HG03045 (cell line): Measurements from ENCODE around the gene SPINT1.

Experiments
- ATAC-seq: cut with Tn5 transposase; IDR thresholded peaks from one replicate; pipeline ENCODE4 v1.9.1; 2021; ENCODE audit warnings: mild to moderate bottlenecking, moderate library complexity; ENCODE audit not compliant: unreplicated experiment

Gene SPINT1, protein sequence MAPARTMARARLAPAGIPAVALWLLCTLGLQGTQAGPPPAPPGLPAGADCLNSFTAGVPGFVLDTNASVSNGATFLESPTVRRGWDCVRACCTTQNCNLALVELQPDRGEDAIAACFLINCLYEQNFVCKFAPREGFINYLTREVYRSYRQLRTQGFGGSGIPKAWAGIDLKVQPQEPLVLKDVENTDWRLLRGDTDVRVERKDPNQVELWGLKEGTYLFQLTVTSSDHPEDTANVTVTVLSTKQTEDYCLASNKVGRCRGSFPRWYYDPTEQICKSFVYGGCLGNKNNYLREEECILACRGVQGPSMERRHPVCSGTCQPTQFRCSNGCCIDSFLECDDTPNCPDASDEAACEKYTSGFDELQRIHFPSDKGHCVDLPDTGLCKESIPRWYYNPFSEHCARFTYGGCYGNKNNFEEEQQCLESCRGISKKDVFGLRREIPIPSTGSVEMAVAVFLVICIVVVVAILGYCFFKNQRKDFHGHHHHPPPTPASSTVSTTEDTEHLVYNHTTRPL

DNA sequence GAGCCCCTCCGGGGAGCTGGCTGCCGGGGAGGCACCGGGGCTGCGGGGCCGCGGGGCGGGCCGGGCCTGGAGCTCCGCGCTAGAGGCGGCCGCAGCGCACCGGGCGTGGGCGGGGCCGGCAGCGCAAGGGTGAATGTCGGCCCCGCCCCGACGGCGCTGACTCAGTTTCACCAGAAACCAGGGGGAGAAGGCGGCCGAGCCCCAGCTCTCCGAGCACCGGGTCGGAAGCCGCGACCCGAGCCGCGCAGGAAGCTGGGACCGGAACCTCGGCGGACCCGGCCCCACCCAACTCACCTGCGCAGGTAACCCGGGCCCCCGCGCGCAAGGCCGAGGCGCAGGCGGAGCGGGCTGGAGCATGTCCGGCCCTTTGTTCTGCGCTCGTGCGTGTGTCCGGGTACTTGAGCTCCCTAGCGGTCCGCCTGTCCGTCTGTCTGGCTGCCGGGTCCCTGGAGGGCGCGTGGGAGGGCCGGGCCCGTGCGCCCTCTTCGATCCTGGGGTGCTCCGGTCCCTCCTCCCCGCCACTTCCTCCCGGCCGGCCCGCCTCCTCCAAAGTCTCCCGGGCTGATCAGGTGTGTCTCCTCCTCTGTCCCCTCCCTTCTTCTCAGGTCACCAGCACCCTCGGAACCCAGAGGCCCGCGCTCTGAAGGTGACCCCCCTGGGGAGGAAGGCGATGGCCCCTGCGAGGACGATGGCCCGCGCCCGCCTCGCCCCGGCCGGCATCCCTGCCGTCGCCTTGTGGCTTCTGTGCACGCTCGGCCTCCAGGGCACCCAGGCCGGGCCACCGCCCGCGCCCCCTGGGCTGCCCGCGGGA lies at the start of gene SPINT1:
SPINT1 (plus strand) TSS at position 164 of the 811 bp plus-strand sequence; CDS start at position 671, 507 bp downstream.
- no peak for ATAC-seq

DNA sequence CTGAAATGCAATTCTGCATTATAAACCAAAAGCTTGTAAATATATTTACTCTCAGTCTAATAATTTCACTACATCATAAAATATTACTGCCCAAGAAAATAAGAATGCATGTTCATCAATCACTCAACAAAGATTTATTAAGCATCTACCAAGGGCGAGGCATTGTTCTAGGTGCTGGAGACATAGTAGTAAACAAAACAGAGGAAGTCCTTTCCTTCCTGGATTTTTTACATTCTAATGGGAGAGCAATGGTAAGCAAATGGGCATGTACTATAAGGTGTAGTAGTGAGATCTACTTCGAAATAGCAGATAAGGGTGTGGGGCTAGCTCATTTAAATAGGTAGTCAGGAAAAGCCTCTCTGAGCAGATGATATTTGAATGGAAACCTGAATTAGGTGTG lies 47.8 kb upstream of the SPINT1 start:
- no peak for ATAC-seq

DNA sequence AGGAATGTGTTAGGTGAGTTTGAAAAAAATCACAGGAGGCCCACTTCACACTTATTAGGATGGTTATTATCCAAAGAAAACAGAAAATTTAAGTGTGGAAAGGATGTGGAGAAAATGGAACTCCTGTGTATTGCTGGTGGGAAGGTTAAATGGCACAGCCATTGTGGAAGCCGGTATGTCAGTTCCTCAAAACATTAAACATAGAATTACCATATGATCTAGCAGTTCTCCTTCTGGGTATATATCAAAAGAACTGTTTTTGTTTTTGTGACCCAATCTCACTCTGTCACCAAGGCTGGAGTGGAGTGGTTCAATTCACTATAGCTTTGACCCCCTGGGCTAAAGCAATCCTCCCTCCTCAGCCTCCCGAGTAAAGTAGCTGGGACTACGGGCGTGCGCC lies 47.3 kb upstream of the SPINT1 start:
- ATAC-seq, result no peak

DNA sequence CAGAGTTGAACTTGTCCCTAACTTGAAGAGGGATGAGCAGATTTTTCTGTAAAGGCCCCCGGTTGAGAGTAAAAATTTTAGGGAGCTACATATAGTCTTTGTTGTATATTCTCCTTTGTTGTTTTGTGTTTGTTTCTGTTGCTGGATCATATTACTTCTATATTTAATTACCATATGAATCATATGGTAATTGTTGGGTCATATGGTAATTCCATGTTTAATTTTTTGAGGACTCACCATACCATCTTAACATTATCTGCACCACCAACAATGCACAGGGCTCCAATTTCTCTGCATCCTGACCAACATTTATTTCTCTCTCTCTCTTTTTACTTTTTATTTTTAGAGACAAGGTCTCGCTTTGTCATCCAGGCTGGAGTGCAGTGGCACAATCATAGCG lies 44.3 kb upstream of the SPINT1 start:
- no peak for ATAC-seq

DNA sequence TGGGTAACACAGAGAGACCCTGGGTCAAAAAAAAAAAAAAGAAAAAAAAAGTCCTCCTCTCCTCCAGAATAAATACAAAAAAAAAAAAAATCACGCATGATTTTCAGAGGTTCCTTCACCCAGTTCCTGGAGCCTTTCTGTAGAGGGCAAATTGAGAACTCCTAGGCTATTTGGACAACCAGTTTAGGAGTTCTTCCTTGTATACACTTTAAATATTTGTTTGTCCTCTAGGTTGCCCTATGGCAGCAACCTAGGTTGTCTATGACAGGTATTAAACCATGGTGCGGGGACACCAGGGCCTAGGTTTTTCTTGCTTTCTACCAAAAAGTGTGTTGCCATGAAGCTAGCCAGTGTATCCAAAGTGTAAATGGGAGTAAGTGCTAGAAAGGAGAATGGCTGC lies 40.8 kb upstream of the SPINT1 start:
- no peak for ATAC-seq

DNA sequence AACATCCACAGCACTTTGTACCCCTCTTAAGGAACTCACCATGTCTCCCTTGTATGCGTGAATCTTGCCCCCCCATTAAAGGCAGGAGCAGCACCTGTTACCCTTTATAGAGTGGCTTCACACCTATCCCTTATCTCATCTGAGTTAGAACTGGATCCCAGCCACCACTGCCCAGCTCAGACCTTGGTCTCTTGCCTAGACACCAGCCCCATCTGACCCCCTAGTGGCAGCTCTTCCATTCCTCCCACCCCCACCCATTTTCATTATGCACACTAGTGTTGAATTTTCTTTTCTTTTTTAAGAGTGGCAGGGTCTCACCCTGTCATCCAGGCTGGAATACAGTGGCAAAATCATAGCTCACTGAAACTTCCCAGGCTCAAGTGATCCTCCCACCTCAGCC lies 40.2 kb upstream of the SPINT1 start:
- ATAC-seq, result no peak

DNA sequence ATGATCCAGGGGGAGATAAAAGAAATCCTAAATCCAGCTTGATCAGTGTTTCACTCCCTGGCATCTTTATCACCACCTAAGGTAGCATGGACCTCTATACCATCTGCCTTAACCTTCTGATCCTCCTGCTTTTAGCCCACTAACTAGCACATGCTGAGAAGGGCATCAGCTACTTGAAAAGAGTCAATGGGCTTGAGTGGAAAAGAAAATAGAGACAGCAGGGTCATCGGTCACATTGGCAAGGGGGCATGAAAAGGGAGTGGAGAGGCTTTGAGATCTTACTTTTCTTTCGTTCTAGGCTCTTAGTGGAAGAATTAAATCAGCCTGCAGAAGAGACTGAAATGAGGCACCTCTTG lies 37.2 kb upstream of the SPINT1 start:
- ATAC-seq, result no peak

DNA sequence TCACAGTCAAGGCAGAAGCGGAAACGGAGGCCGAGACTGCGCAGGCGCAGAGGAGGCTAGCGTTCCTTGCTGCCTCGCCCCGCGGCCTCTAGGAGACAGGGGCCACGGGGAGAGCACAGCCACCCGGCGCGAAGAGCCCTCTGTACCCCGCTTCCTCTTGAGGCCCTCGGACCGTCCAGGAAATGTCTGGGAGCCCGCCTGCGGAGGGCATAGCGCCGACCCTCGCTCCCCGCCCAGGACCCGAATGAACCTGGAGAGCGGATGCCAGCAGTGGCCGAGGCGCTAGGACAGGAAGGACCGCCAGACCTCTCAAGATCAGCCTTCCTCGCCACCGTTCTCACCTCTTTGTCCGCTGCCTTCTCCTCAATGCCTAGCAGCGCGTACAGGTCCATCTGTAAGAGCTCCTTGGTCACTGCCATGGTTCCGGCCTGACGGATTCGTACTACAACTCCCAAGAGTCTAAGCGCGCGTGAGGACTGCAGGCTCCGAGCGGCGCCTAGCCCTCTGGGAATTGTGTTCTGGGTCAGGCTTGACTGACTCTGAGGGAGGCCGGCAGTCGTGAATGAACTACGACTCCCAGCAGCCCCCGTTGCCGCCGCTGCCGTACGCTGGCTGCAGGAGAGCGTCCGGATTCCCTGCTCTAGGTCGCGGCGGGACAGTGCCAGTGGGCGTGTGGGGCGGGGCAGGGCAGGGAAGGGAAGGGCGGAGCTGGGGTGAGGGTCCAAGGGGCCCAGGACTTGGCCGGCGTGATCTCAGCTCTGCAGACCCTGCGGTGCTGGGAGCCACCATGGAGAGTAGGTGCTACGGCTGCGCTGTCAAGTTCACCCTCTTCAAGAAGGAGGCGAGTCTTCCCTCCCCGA lies 36.6 kb upstream of the SPINT1 start, which contains the start of the genes DNAJC17 and ZFYVE19:
DNAJC17 (minus strand) TSS at position 446 of the 860 bp plus-strand sequence; CDS start at position 419, 27 bp downstream.
ZFYVE19 (plus strand) TSS at position 62 of the 860 bp plus-strand sequence; CDS start at position 563, 501 bp downstream.
- peak; percentile 95 for ATAC-seq

DNA sequence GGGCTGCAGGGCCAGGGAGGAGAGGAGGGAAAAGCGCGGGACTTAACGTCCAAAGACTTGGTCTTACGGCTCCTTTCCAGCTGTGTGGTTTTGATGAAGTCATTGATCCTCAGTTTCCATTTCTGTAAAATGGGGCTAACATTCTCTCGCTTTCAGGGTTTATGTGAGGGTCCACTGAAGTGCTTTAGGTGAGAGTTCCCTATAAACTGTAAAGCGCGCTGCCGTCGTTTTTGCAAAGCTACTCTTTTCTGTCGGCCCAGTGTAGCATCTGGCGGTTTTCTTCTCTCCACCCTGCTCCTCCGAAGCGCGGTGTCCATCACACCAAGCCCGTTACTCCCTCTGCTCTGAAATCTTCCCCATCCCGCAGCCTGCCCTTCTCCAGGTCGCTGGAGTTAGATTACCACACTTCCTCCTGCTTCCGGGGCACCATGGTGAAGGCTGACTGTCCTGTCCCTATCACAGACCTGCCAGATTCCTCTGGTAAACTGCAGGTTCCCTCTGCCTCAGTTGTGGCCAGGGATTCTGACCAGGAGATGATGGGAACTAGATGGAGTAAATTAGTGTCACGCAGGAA lies 35.9 kb upstream of the SPINT1 start:
- ATAC-seq, result no peak

DNA sequence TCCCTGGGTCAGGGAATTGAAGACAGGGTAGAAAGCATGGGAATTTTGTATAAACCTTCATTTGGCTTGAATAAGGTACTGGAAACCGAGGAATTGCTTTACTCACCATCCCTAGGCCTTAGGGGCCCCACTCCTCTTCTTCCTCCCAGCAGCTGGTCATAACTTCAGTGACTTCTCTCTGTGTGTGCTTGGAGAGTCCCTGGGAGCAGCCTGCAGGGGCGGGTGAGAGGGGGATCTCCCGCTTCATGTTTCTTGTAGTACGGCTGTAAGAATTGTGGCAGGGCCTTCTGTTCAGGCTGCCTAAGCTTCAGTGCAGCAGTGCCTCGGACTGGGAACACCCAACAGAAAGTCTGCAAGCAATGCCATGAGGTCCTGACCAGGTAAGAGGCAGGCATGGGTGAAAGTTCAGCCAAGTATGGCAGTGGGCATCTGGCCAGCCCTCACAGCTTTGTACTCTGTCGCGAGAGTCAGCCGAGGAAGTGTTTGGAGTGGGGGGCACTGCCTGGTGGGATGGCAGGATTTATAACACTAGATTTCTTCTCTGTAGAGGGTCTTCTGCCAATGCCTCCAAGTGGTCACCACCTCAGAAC lies 34.9 kb upstream of the SPINT1 start:
- no peak for ATAC-seq

DNA sequence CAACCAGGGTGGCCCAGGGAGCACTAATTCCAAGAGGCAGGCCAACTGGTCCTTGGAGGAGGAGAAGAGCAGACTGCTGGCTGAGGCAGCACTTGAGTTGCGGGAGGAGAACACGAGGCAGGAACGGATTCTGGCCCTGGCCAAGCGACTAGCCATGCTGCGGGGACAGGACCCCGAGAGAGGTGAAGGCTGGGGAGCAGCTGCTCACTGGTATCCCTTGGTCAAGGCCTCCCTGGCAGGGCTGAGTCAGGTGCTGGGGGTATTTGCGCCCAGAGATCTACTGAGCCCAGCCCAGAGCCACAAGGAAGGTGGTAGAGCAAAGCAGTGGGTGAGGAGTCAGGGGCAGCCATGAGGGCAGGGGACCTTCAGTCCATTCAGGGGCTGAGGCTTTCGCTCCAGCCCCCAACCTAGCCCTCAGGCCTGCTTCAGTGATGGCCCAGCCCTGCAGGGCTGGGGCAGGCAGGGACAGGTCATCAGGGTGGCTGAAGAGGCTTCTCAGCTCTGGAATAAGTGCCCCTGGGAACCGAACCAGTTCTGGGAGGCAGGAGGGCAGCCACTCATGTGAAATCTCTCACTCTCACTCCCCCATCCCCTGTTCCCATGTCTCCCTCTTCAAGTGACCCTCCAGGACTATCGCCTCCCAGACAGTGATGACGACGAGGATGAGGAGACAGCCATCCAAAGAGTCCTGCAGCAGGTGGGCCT lies 31.0 kb upstream of the SPINT1 start:
- ATAC-seq, result no peak

DNA sequence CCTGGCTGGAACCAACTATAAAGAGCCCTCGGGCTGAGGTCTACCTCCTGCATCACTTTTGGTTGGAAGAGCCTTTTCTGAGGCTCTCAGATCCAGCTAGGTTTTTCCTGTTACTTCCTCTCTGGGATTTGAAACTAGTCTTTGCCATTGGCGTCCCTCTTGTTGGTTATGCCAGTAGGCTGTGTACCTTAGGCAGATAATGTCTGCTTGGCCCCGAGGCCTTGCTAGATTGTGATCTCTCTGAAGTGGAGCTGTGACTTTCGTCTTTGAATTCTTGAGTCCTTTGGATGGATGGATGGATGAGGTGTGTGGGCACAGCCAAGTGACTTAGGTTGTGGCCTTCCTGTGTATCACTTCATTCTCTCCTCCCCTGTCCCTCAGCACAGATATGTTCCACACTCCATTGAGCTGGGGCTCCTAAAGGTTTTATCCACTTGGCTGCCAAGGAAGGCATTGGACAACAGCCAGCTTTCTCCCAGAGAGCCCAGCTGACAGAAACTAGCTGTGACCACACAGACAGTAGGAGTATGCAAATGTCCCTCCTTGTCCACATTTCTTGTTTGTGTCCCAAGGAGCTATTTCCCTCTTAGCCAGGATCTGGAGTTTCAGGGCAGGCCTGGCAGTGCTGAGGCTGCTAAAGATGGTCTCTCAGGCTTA lies 28.7 kb upstream of the SPINT1 start:
- no peak for ATAC-seq

DNA sequence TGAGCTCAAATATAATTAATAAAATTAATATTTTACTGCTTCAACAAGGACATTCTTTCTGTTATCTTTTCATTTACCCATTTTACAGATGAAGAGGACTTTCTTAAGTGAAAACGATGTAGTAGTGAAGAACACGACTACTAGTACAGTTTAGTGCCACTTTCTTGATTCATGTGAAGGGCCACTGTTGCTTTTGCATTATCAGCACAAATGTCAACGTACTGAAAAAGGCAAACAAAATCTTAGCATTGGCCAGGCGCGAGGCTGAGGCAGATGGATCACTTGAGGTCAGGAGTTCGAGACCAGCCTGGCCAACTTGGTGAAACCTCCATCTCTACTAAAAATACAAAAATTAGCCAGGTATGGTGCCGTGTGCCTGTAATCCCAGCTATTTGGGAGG lies 24.8 kb upstream of the SPINT1 start:
- no peak for ATAC-seq

DNA sequence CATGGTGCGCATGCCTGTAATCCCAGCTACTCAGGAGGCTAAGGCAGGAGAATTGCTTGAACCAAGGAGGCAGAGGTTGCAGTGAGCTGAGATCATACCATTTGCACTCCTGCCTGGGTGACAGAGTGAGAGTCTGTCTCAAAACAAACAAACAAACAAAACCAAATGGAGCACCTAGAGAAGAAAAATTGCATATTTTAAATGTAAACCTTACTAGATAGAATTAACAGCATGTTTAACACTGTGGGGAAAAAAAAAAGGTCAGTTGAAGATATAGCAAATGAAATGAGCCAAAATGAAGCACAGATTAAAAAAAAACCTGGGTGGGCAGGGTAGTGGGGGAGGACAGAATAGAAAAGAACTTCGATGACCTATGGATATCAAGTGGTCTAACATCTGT lies 22.7 kb upstream of the SPINT1 start:
- no peak for ATAC-seq

DNA sequence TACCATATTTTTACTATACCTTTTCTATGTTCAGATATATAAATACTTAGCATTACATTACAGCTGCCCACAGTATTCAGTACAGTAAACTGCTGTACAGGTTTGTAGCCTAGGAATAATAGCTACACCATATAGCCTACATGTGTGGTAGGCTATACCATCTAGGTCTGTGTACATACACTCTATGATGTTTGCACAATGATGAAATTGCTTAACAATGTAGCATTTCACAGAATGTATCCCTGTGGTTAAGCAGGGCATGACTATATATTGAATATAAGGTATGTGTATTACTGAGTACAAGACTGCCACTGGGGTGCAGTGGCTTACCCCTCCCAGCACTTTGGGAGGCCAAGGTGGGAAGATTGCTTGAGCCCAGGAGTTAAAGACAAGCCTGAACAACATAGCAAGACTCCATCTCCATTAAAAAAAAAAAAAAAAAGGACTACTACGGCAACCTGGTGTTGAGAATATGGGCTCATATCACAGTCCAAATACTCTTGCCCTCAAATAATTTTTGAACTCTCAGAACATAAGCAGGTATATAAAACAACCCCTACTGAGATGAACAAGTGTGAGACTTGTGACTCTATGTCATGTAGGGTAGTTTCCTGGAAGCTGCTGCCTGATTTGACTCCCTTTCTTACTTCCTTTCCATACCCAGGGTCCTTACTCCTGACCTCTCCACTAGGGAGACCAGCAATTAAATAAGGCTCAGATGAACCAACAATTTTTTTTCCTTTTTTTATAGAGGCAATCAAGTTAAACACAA lies 20.1 kb upstream of the SPINT1 start:
- no peak for ATAC-seq

DNA sequence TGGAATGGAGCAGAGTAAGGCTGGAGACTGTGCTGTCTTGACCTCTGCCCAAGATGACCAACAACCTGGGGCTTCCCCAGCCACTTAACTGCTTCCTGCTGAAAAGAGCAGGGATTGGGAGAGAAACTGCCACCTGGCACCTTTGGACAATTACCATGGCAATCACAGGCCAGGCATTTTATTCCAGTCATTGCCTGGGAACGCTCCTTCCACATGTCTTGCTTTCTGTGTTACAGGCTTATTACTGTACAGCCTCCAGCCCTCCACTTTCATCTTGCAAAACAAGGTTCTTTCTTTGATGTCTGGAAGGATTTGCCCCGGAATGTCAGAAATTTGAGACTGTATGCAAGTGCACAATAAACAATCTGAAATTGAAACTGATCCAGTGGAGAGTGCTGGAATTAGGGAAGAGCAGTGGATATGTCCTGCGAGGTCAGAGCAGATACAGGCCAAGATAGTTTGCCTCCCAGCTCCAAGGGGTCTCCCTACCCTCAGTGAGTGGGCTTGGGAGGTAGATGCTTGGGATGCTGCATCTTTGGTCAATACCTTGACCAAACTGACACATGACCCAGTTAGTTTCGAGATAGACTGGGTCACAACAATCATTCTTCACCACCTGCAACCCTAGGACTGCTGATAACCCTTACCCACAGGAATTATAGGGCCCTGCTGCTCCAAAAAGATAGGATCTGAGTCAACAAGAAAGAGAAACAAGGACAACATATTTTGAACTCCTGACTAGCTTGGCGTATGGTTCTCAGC lies 18.0 kb upstream of the SPINT1 start:
- ATAC-seq, result no peak

DNA sequence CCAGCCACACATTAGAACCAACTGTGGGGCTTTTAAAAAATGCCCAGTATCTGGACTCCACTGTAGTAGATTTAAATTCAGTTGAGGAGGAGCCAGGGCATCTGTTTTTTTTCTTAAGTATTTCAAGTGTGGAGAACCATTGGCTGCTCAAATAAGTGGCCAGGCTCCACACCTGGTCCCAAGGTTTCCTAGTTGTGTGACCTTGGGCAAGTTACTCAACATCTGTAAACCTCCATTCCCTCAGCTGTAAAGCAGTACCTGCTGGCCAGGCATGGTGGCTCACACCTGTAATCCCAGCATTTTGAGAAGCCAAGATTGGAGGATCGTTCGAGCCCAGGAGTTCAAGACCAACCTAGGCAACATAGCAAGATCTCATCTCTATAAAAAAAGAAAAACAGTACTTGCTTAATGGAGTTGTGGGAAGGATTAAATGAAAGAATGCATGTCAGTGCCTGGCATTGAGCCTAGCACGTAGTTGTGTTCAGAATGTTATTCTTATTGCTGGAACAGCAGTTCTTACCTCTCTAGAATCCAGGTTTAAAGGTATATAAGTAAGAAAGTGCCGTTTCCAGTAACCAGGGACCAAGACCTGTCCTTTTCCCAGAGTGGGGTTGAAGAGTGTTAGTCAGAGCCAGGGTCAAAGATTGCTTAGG lies 17.3 kb upstream of the SPINT1 start:
- no peak for ATAC-seq
